Naive thymus-derived CD8-positive, alpha-beta T cell (primary cell): Measurements from ENCODE around the gene SRD5A1. TPM values are rescaled to one million over a fixed set of nuclear protein-coding genes. Genes with fewer than 3 reads are reported as not detected.
A peak's percentile ranks its signal among the peaks of the same experiment; 100 is the strongest.

Experiments used
- ATAC-seq, 2 donors: fragments of 150-1000 bp; cut with Tn5 transposase in 1 of 2; sonication (Bioruptor Pico), chemical (Tn5 transposase) in 1 of 2; 1 replicate in 1 of 2; 2 replicates in 1 of 2; pipeline ENCODE4 v1.10.0; 2021; ENCODE audit warnings: mild to moderate bottlenecking in 2 of 2, moderate library complexity in 2 of 2
- POLR2A ChIA-PET: fragments of 350-600 bp; sonication (Branson Sonifier 250); formaldehyde crosslinking; loops from one replicate; lab custom pipeline; 2021; ENCODE audit warnings: antibody characterized with exemption; lab: Charles Lee
- DNase-seq, 10 donors: peaks; one replicate each; pipeline versions ENCODE4 v3.0.0 to v3.0.0-alpha.2; 2020 to 2022
- H3K27ac Mint-ChIP-seq, 10 donors: one replicate each; pipeline ENCODE4 v1.8.0; 2020 to 2022; ENCODE audit warnings: mild to moderate bottlenecking in 10 of 10, mixed read lengths in 10 of 10, moderate library complexity in 4 of 10, inconsistent platforms in 1 of 10
- H3K27me3 Mint-ChIP-seq, 5 donors: one replicate each; pipeline ENCODE4 v1.8.0; 2021 to 2022; ENCODE audit warnings: mixed read lengths in 5 of 5
- H3K36me3 Mint-ChIP-seq, 3 donors: one replicate each; pipeline ENCODE4 v1.8.0; 2020 to 2022; ENCODE audit warnings: mixed read lengths in 3 of 3, mild to moderate bottlenecking in 2 of 3, inconsistent platforms in 1 of 3
- H3K4me1 Mint-ChIP-seq, 4 donors: one replicate each; pipeline ENCODE4 v1.8.0; 2021 to 2022; ENCODE audit warnings: mixed read lengths in 4 of 4
- H3K4me3 Mint-ChIP-seq, 10 donors: one replicate each; pipeline ENCODE4 v1.8.0; 2020 to 2022; ENCODE audit warnings: mild to moderate bottlenecking in 10 of 10, mixed read lengths in 10 of 10, moderate library complexity in 6 of 10, inconsistent platforms in 1 of 10
- H3K9me3 Mint-ChIP-seq, 9 donors: one replicate each; pipeline ENCODE4 v1.8.0; 2020 to 2022; ENCODE audit warnings: mixed read lengths in 9 of 9, mild to moderate bottlenecking in 3 of 9, inconsistent platforms in 1 of 9, moderate library complexity in 1 of 9
- polyA plus RNA-seq, 3 donors: library from polyadenylated mRNA; unstranded; fragments of 300-500 nt; fragmentation: Illumina TruSeq; gene quantifications; one replicate each; pipeline ENCODE4 v1.2.3, GENCODE V29; 2021
- total RNA-seq, 8 experiments: library from RNA in 2 of 8; stranded (reverse) in 2 of 8; gene quantifications; one replicate each; pipeline ENCODE4 v1.2.3 and lab custom pipeline; 2021 to 2026

The SRD5A1 gene
- 1 to 10 TPM; 9.0 to 9.4 TPM for total RNA-seq
- 1 to 10 TPM; 4.3 to 6.8 (median 4.4) TPM for polyA plus RNA-seq
- 4.7 to 14.2 (median 5.8) reads per million in 6 experiments for total RNA-seq (lab: John Stamatoyannopoulos, UW)

GRCh38 chr5:6632888-6633468, at the start of gene SRD5A1, which contains the start of gene NSUN2:
SRD5A1 (plus strand) TSS chr5:6633440; CDS start chr5:6633577, 137 bp downstream.
NSUN2 (minus strand) TSS chr5:6633044; CDS start chr5:6632979, 65 bp downstream.
- H3K27ac Mint-ChIP-seq = peak within 1 kb of the TSS; percentile 92 to 99 (median 97)
- DNase-seq = peak; percentile 84 to 98 (median 93)
- peak within 1 kb of the TSS; percentile 90 to 98 (median 94) for H3K4me3 Mint-ChIP-seq
- peaks cover 0 to 6% (median 0%) of the 10 kb centered on the region in 5 donors for H3K27me3 Mint-ChIP-seq
- peak; percentile 88 to 89 for ATAC-seq
- peaks cover 0 to 35% (median 10%) of the 10 kb centered on the region in 3 donors for H3K36me3 Mint-ChIP-seq
- POLR2A ChIA-PET = interaction anchor here (0.6 to 3.0 kb wide), 11 partner anchors 8 to 1237 kb away, joined by 3 to 18 read pairs (median 4); partner anchors contain the start of genes ICE1, MED10 and TENT4A
- no peaks in the 10 kb centered on the region for H3K9me3 Mint-ChIP-seq
- H3K4me1 Mint-ChIP-seq = peaks cover 21 to 57% (median 51%) of the 10 kb centered on the region in 4 donors

GRCh38 chr5:6584101-6584645, 49.1 kb upstream of the SRD5A1 start:
- Mint-ChIP-seq H3K4me3 (peak overlapping the region in 6 of 10 donors; percentile 1 to 63 (median 53)), H3K36me3 (no peaks in the 10 kb centered on the region), H3K4me1 (peaks cover 0 to 3% (median 2%) of the 10 kb centered on the region in 4 donors), H3K9me3 (no peaks in the 10 kb centered on the region), H3K27me3 (peaks cover 33 to 70% (median 46%) of the 10 kb centered on the region in 5 donors), H3K27ac (no peak overlapping the region)
- ATAC-seq = no peak
- POLR2A ChIA-PET = no interaction called here
- DNase-seq = no peak

- Mint-ChIP-seq H3K9me3 (no peaks in the 10 kb centered on the region), H3K27me3 (peaks cover 33 to 66% (median 45%) of the 10 kb centered on the region in 5 donors), H3K27ac (no peak overlapping the region), H3K4me1 (peaks cover 0 to 3% (median 2%) of the 10 kb centered on the region in 4 donors), H3K4me3 (peak overlapping the region in 2 of 10 donors; percentile 19 to 26), H3K36me3 (no peaks in the 10 kb centered on the region)
- POLR2A ChIA-PET = no interaction called here
- DNase-seq (no peak), ATAC-seq (no peak)
Measured at GRCh38 chr5:6584727-6585126, 48.5 kb upstream of the SRD5A1 start.

GRCh38 chr5:6585168-6585567, 48.1 kb upstream of the SRD5A1 start:
- H3K27ac Mint-ChIP-seq = peak overlapping the region in 1 of 10 donors; percentile 31
- DNase-seq = no peak
- H3K36me3 Mint-ChIP-seq = no peaks in the 10 kb centered on the region
- no peak overlapping the region for H3K4me3 Mint-ChIP-seq
- peaks cover 30 to 61% (median 45%) of the 10 kb centered on the region in 5 donors for H3K27me3 Mint-ChIP-seq
- POLR2A ChIA-PET = no interaction called here
- H3K4me1 Mint-ChIP-seq = peaks cover 0 to 3% (median 2%) of the 10 kb centered on the region in 4 donors
- H3K9me3 Mint-ChIP-seq = no peaks in the 10 kb centered on the region
- no peak for ATAC-seq

- Mint-ChIP-seq H3K36me3 (no peaks in the 10 kb centered on the region), H3K27me3 (peaks cover 27 to 52% (median 42%) of the 10 kb centered on the region in 5 donors), H3K9me3 (no peaks in the 10 kb centered on the region), H3K27ac (no peak overlapping the region), H3K4me1 (peaks cover 0 to 3% (median 2%) of the 10 kb centered on the region in 4 donors), H3K4me3 (no peak overlapping the region)
- no peak for DNase-seq
- POLR2A ChIA-PET = no interaction called here
- no peak for ATAC-seq
Measured at GRCh38 chr5:6585939-6586646, 47.1 kb upstream of the SRD5A1 start.

- H3K4me3 Mint-ChIP-seq = no peak overlapping the region
- H3K27me3 Mint-ChIP-seq = peaks cover 27 to 46% (median 38%) of the 10 kb centered on the region in 5 donors
- H3K27ac Mint-ChIP-seq = no peak overlapping the region
- H3K36me3 Mint-ChIP-seq = no peaks in the 10 kb centered on the region
- no peaks in the 10 kb centered on the region for H3K9me3 Mint-ChIP-seq
- POLR2A ChIA-PET = no interaction called here
- ATAC-seq (no peak), DNase-seq (no peak)
- peaks cover 0 to 3% (median 2%) of the 10 kb centered on the region in 4 donors for H3K4me1 Mint-ChIP-seq
Measured at GRCh38 chr5:6586647-6587042, 46.6 kb upstream of the SRD5A1 start.

GRCh38 chr5:6587171-6587570, 46.1 kb upstream of the SRD5A1 start:
- H3K9me3 Mint-ChIP-seq = no peaks in the 10 kb centered on the region
- H3K27me3 Mint-ChIP-seq = peaks cover 23 to 41% (median 34%) of the 10 kb centered on the region in 5 donors
- peaks cover 0 to 3% (median 2%) of the 10 kb centered on the region in 4 donors for H3K4me1 Mint-ChIP-seq
- H3K4me3 Mint-ChIP-seq = no peak overlapping the region
- DNase-seq = no peak
- ATAC-seq = no peak
- H3K36me3 Mint-ChIP-seq = no peaks in the 10 kb centered on the region
- no peak overlapping the region for H3K27ac Mint-ChIP-seq
- POLR2A ChIA-PET = no interaction called here

- Mint-ChIP-seq H3K4me1 (peaks cover 0 to 2% (median 0%) of the 10 kb centered on the region in 4 donors), H3K27me3 (peaks cover 5 to 13% (median 10%) of the 10 kb centered on the region in 5 donors), H3K36me3 (peaks cover 0 to under 1% (median under 1%) of the 10 kb centered on the region in 3 donors), H3K27ac (peak overlapping the region in 1 of 10 donors; percentile 7), H3K9me3 (no peaks in the 10 kb centered on the region), H3K4me3 (no peak overlapping the region)
- no peak for DNase-seq
- ATAC-seq = no peak
- POLR2A ChIA-PET = no interaction called here
Measured at GRCh38 chr5:6590581-6590980, 42.7 kb upstream of the SRD5A1 start.

GRCh38 chr5:6591671-6592288, 41.5 kb upstream of the SRD5A1 start:
- POLR2A ChIA-PET = interaction anchor here (0.7 kb wide), 1 partner anchor 28 kb away, joined by 4 read pairs; no protein-coding TSS in a partner anchor
- Mint-ChIP-seq H3K4me3 (no peak overlapping the region), H3K9me3 (no peaks in the 10 kb centered on the region), H3K4me1 (no peaks in the 10 kb centered on the region), H3K27ac (peak overlapping the region in 1 of 10 donors; percentile 32), H3K36me3 (peaks cover 0 to 12% (median 8%) of the 10 kb centered on the region in 3 donors), H3K27me3 (peaks cover 0 to 6% (median 1%) of the 10 kb centered on the region in 5 donors)
- ATAC-seq = no peak
- no peak for DNase-seq

GRCh38 chr5:6592601-6593000, 40.6 kb upstream of the SRD5A1 start:
- no peak overlapping the region for H3K27ac Mint-ChIP-seq
- POLR2A ChIA-PET = no interaction called here

GRCh38 chr5:6593148-6594016, 39.9 kb upstream of the SRD5A1 start:
- Mint-ChIP-seq H3K4me1 (no peaks in the 10 kb centered on the region), H3K36me3 (peaks cover 6 to 26% (median 22%) of the 10 kb centered on the region in 3 donors), H3K9me3 (no peaks in the 10 kb centered on the region), H3K27me3 (peaks cover 0 to 1% (median 0%) of the 10 kb centered on the region in 5 donors), H3K4me3 (no peak overlapping the region), H3K27ac (peak overlapping the region in 1 of 10 donors; percentile 57)
- DNase-seq = no peak
- ATAC-seq = no peak
- POLR2A ChIA-PET = no interaction called here

More at GRCh38 chr5:6592601-6593000, 40.6 kb upstream of the SRD5A1 start:
- H3K27me3 Mint-ChIP-seq = peaks cover 0 to 1% (median 0%) of the 10 kb centered on the region in 5 donors
- DNase-seq = no peak
- no peaks in the 10 kb centered on the region for H3K4me1 Mint-ChIP-seq
- no peak for ATAC-seq
- peaks cover 6 to 20% (median 16%) of the 10 kb centered on the region in 3 donors for H3K36me3 Mint-ChIP-seq
- no peaks in the 10 kb centered on the region for H3K9me3 Mint-ChIP-seq
- H3K4me3 Mint-ChIP-seq = no peak overlapping the region
